Glomerular endothelial cell (primary cell): Measurements from ENCODE around the gene PPARG. TPM values are rescaled to one million over a fixed set of nuclear protein-coding genes. Genes with fewer than 3 reads are reported as not detected.
"Not testable (repeated sequence)": the region's sequence is repeated elsewhere in the genome, so short reads cannot be mapped to it uniquely, and the experiment has no call there.

Source experiments
- DNase-seq: peaks from one replicate; pipeline ENCODE4 v3.0.0-alpha.2; 2011; ENCODE audit warnings: low read depth, low spot score; ENCODE audit errors: extremely low read depth
- total RNA-seq: library from RNA; depleted of rRNA; stranded (reverse); fragments of >200 nt; gene quantifications from 2 replicates; pipeline ENCODE4 v1.2.3, GENCODE V29; 2015

Gene PPARG
- total RNA-seq, 1 donor from 2014 or later: 8.5 TPM

- DNase-seq: no peak
These were observed 149.0 kb downstream of the PPARG start for GRCh38 chr3:12437861-12438260.

GRCh38 chr3:12438318-12438717 lies 149.4 kb downstream of the PPARG start:
- DNase-seq: no peak

GRCh38 chr3:12439161-12439940 lies 150.5 kb downstream of the PPARG start:
- no peak for DNase-seq

GRCh38 chr3:12440927-12441714 lies 152.3 kb downstream of the PPARG start:
- no peak for DNase-seq

GRCh38 chr3:12442654-12443501 lies 154.0 kb downstream of the PPARG start:
- DNase-seq: no peak

DNA sequence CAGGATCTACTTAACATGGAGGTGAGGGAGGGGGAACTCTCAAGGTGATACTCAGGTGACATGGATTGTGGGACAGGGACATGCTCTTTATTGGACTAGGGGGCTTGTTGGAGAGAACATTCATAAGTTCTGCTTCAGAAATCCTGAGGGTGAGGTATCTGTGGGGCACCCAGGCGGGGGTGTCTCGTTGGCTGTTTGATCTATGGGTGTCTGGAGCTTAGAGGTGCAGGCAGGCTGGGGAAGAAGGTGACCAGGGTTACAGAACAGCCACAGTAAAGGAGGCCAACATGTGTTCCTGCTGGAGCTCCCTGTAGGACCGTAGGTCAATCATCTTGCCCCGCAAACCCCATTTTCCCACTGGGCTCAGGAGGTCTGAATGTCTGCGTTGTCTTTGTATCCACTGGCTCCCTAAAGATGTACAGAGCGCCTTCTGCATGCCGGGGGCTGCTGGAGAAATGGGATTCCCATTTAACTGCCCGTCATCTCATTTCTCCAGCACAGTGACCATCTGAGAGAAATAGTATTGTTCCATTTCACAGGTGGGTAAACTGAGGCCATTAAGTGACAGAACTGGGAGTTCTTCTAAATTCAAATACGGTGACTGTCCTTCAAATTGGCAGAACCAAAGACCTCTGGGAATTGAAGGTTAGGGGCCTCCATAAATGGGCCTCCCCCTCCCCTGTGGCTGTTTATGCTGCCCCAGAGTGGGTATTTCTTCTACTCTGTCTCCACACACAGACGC lies 155.1 kb downstream of the PPARG start:
- no peak for DNase-seq

DNA sequence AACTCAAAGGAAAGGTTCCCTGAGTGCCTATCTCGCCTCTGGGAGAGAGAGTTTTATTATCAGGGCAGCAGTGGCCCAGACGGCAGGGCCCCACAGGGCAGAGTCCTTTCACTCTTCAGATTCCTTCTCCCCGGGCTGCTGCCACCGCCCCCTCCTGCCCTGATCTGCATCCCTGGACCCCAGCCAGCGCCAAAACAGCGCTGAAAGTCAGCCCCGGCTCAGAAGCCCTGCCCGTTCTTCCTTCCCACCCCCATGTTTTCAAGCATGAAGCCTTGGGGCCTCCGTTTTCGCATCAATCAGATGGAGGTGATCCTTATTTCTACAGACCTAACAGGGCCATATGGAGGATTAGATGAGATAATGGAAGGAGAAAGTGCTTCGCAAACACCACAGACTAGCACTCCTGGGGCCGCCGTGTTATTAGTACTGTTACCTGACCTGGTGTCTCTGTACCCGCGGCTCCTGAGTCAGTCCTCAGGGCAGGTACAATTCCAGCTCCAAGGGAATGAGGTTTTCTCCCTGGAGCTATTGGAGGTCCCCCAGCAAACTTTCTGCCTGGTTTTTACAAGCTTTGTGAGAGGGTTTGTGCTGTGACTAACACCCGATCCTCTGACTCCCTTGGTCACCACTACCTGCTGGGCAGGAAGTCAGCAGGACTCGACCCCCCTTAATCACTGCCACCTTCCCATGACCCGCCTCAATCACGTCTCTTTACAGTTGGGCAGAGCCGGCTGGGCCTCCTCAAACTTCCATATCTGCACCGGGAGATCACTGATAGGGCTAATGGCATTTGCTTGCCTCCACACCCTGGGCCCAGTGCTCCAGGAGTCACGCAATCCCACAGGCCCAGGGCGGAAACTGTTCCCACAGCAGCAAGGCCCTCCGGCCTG lies 156.0 kb downstream of the PPARG start:
- no peak for DNase-seq

DNA sequence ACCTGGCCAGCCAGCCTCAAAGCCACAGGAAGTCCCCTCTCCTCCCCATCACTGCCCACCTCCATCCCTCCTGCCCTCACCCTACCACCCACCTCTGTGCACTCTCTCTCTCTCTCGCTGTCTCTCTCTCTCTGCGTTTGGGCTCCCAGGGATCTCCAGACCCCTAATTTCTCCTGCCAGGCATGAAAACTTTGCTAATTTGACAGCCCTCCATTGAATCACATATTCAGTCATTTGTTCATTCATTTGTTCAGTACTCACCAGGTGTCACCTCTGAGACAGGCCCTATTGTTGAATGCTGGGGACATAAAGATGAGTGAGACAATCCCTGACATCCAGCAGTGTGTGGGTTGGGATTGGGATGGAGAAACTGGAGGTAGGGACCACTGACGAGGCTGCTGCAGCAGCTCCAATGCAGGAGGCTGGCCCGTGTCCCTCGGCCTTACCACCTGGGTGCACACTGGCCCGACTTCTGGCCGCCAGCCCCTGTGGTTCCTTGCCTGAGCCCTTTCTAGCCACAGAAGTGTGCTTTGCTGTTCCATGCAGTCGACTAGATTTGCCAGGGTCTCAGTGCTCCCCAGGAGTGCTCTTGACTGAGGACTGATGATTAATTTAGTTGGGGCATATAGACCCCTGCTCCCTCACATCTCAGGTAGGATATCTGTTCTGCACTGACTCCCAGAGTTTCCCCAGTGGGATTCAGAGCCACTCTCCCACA lies 156.8 kb downstream of the PPARG start:
- no peak for DNase-seq

DNA sequence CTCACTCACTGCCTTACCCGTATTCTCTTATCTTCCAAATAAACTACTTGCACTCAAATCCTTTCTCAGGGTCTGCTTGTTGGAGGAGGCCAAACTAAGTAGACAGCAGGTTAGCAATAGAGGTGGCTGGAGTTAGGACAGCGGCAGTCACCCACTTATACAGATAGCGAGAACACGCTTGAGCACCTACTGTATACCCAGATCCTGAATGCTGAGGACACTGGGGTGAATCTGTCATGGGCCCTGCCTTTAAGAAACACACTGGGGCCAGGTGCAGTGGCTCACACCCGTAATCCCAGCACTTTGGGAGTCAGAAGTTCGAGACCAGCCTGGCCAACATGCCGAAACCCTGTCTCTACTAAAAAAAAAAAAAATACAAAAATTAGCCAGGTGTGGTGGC lies 157.4 kb downstream of the PPARG start:
- no peak for DNase-seq

- no peak for DNase-seq
These were observed 158.2 kb downstream of the PPARG start for GRCh38 chr3:12447075-12447474.

DNA sequence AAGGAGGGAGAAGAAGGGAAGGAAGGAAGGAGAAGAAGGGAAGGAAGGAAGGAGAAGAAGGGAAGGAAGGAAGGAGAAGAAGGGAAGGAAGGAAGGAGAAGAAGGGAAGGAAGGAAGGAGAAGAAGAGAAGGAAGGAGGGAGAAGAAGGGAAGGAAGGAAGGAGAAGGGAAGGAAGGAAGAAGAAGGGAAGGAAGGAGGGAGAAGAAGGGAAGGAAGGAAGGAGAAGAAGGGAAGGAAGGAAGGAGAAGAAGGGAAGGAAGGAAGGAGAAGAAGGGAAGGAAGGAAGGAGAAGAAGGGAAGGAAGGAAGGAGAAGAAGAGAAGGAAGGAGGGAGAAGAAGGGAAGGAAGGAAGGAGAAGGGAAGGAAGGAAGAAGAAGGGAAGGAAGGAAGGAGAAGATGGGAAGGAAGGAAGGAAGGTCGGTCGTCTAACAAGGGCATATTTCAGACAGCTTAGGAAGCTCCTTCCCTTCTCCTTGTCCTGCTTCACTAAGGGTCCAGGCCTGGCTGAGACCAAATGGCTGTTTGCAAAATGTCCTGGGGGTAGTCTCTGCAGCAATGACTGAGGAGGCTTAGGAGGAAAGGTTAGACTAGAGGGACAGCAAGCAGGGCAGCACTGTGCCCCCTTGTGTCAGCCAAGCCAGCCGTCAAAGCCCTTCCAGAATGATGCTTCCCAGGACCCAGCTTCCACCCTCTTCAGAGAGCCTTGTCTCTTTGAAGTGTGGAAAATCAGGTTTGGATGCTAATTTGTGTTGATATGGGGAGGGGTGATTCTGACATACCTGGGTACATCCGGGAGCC lies 159.7 kb downstream of the PPARG start:
- DNase-seq: not testable (repeated sequence)

DNA sequence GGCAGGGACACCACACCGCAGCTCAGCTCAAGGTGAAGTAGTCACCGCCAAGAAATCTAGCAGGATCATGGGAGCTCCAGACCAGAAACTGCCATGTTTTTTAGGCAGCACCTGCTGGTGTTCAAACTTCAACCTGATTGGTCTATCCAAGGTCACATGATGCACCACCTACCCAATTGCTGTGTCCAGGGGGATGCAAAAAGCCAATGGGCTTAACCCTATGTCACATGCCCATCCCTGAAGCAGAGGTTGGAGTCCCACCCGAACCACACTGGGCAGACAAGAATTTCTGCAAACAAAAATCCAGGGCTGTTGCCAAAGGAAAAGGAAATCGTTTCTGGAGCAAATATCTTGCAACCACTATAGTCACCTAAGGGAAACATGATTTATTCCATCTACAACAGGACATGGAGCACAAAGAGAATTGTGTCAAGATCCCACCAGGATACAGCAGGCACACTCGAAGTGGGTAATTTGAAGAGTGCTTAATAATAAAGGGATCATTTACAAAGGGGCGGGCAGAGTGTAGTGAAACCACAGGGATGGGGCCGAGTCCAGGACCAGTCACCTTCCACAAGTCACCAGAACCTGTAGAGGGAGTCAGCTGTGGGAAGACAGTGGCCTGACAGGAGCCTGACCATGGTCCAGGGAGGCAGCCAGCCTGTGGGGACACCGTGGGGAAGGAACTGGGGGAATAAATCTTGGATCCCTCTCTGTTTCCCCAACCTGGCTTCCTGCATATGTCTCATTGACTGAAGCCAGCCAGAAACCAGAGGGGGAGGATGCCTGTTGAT lies 161.2 kb downstream of the PPARG start:
- no peak for DNase-seq

DNA sequence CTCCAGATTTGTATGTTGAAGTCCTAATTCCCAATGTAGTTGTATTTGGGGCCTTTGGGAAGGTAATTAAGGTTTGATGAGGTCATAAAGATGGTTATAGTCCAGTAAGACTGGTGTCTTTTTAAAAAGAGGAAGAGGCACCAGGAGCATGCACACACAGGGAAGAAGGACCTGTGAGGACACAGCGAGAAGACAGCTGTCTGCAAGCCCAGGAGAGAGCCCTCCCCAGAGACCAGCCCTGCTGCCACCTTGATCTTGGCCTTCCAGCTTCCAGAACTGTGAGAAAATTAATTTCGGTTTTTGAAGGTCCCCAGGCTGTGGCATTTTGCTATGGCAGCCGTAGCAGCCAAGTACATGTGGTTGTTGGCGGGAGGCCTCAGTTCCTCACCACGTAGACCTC lies 162.6 kb downstream of the PPARG start:
- DNase-seq: no peak

DNA sequence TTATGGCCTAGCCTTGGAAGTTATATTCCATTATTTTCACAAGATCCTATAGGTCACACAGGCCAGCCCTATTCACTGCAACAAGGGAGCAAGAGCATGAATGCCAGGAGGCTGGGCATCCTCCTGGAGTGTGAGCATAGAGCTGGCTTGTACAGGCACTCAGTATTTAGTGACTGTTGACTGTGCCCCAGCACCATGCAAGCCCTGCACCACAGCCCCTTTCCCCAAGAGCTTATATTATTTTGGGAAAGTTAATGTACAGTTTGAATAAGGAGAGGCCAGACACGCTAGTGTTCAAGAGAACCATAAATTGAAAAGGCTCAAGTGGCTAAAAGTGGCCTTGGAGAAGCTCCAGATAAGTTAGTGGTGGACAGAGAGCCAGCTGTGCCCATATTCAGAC lies 163.1 kb downstream of the PPARG start:
- no peak for DNase-seq

- no peak for DNase-seq
These were observed 163.8 kb downstream of the PPARG start for GRCh38 chr3:12452361-12453330.
